Uterus (tissue), 4 donors: ENCODE results near the gene C17orf107. TPM values are rescaled to one million over a fixed set of nuclear protein-coding genes. Genes with fewer than 3 reads are reported as not detected.

Experiments
- DNase-seq, 2 donors: peaks; one replicate each; pipeline ENCODE4 v3.0.0-alpha.2; 2019 to 2020
- H3K27ac ChIP-seq, 2 donors: fragments of 200-600 bp; sonication (generic); 1 replicate in 1 of 2; 2 replicates in 1 of 2; pipeline ENCODE4 v1.5.1; 2016 to 2018
- H3K27me3 ChIP-seq, 2 donors: fragments of 200-600 bp; sonication (generic); one replicate each; pipeline ENCODE4 v1.5.1; 2018 to 2019; ENCODE audit warnings: control low read depth in 1 of 2
- H3K36me3 ChIP-seq, 2 donors: fragments of 200-600 bp; sonication (generic); one replicate each; pipeline ENCODE4 v1.5.1; 2019; ENCODE audit warnings: control low read depth in 1 of 2
- H3K4me1 ChIP-seq, 2 donors: fragments of 200-600 bp; sonication (generic); one replicate each; pipeline ENCODE4 v1.5.1; 2018 to 2019; ENCODE audit warnings: control low read depth in 1 of 2
- H3K4me3 ChIP-seq, 2 donors: fragments of 200-600 bp; sonication (generic); 1 replicate in 1 of 2; 2 replicates in 1 of 2; pipeline ENCODE4 v1.5.1; 2018 to 2019; ENCODE audit warnings: mild to moderate bottlenecking in 1 of 2
- H3K9me3 ChIP-seq, 2 donors: fragments of 200-600 bp; sonication (generic); one replicate each; pipeline ENCODE4 v1.5.1; 2019; ENCODE audit warnings: control low read depth in 1 of 2
- CTCF ChIP-seq, 4 experiments: fragments of 200-600 bp in 2 of 4; fragments of 450-650 bp in 2 of 4; sonication (generic) in 2 of 4; IDR thresholded peaks; one replicate each; pipeline ENCODE4 v1.5.1; 2016 to 2019; ENCODE audit warnings: antibody characterized with exemption in 4 of 4, mild to moderate bottlenecking in 2 of 4, moderate library complexity in 1 of 4
- POLR2A ChIP-seq, 2 donors: fragments of 450-650 bp; IDR thresholded peaks; one replicate each; pipeline ENCODE4 v1.6.1; 2016; ENCODE audit warnings: antibody characterized with exemption in 2 of 2, mild to moderate bottlenecking in 1 of 2, moderate library complexity in 1 of 2
- intact Hi-C: fragments of 100-400 bp; cut with DNase I; formaldehyde crosslinking; loops from one replicate; pipeline ENCODE4 v1.15.1; 2023; ENCODE audit warnings: low total_unique reads
- total RNA-seq, 4 donors: library from RNA; depleted of rRNA in 3 of 4; stranded (reverse); fragments of >200 nt in 3 of 4; gene quantifications; one replicate each; pipeline versions ENCODE4 v1.1.0 to v1.2.4, GENCODE V29; 2014 to 2023
- donor health status: DM: yes; HTN: yes; CAD: no.

C17orf107 gene
- total RNA-seq, 4 donors from 2014 or later: 2.9 to 6.6 (median 3.5) TPM; not detected in 1

DNA sequence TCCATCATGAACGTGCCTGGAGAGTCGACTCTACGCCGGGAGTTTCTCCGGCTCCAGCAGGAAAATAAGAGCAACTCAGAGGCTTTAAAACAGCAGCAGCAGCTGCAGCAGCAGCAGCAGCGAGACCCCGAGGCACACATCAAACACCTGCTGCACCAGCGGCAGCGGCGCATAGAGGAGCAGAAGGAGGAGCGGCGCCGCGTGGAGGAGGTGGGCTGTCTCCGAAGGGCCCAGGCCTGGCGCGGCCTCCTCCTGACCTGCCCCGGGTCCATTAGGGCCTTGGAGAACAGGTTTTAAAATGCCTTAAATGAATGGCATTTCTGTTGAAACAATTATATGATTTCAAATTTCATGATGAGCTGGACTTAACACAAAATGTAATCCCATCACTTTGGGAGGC lies 11.8 kb upstream of the C17orf107 start:
- intact Hi-C loops: no loop called here
- DNase-seq: no peak
- TF ChIP-seq CTCF (IDR thresholded peaks at IDR 0.05) (no peak), POLR2A (IDR thresholded peaks at IDR 0.05) (no peak)
- H3K36me3 ChIP-seq: no peaks in the 10 kb centered on the region
- no peak overlapping the region for H3K27ac ChIP-seq
- no peaks in the 10 kb centered on the region for H3K4me1 ChIP-seq
- H3K4me3 ChIP-seq: no peak overlapping the region
- no peaks in the 10 kb centered on the region for H3K27me3 ChIP-seq
- H3K9me3 ChIP-seq: no peaks in the 10 kb centered on the region

GRCh38 chr17:4891411-4892410 lies 7.6 kb upstream of the C17orf107 start:
- no peak for TF ChIP-seq POLR2A (IDR thresholded peaks at IDR 0.05)
- no peak for TF ChIP-seq CTCF (IDR thresholded peaks at IDR 0.05)
- H3K4me3 ChIP-seq: no peak overlapping the region
- H3K36me3 ChIP-seq: no peaks in the 10 kb centered on the region
- no peaks in the 10 kb centered on the region for H3K4me1 ChIP-seq
- intact Hi-C loops: no loop called here
- H3K9me3 ChIP-seq: no peaks in the 10 kb centered on the region
- DNase-seq: no peak
- H3K27ac ChIP-seq: no peak overlapping the region
- H3K27me3 ChIP-seq: no peaks in the 10 kb centered on the region

- H3K4me3 ChIP-seq: no peak overlapping the region
- no peak for DNase-seq
- H3K27ac ChIP-seq: no peak overlapping the region
- TF ChIP-seq CTCF (IDR thresholded peaks at IDR 0.05) (no peak), POLR2A (IDR thresholded peaks at IDR 0.05) (no peak)
- no peaks in the 10 kb centered on the region for H3K4me1 ChIP-seq
- no peaks in the 10 kb centered on the region for H3K9me3 ChIP-seq
- H3K27me3 ChIP-seq: no peaks in the 10 kb centered on the region
- intact Hi-C loops: no loop called here
- no peaks in the 10 kb centered on the region for H3K36me3 ChIP-seq
Measured at GRCh38 chr17:4892499-4893221, 6.7 kb upstream of the C17orf107 start.

DNA sequence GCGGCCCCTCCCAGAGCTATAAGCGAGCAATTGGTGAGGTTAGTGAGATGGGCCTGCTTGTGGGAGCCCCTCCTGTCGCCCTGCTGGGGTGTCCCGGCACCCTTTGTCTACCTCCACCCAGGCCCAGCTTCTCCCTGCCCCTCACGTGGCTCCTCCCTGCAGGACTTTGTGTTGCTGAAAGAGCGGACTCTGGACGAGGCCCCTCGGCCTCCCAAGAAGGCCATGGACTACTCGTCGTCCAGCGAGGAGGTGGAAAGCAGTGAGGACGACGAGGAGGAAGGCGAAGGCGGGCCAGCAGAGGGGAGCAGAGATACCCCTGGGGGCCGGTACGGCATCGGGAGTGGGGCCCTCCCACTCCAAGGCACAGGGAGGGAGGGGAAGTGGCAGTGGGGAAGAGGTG lies 6.1 kb upstream of the C17orf107 start:
- no peak for DNase-seq
- intact Hi-C loops: no loop called here
- Histone ChIP-seq H3K4me1 (no peaks in the 10 kb centered on the region), H3K27me3 (no peaks in the 10 kb centered on the region), H3K9me3 (no peaks in the 10 kb centered on the region), H3K4me3 (no peak overlapping the region), H3K36me3 (no peaks in the 10 kb centered on the region), H3K27ac (no peak overlapping the region)
- TF ChIP-seq POLR2A (IDR thresholded peaks at IDR 0.05): no peak

DNA sequence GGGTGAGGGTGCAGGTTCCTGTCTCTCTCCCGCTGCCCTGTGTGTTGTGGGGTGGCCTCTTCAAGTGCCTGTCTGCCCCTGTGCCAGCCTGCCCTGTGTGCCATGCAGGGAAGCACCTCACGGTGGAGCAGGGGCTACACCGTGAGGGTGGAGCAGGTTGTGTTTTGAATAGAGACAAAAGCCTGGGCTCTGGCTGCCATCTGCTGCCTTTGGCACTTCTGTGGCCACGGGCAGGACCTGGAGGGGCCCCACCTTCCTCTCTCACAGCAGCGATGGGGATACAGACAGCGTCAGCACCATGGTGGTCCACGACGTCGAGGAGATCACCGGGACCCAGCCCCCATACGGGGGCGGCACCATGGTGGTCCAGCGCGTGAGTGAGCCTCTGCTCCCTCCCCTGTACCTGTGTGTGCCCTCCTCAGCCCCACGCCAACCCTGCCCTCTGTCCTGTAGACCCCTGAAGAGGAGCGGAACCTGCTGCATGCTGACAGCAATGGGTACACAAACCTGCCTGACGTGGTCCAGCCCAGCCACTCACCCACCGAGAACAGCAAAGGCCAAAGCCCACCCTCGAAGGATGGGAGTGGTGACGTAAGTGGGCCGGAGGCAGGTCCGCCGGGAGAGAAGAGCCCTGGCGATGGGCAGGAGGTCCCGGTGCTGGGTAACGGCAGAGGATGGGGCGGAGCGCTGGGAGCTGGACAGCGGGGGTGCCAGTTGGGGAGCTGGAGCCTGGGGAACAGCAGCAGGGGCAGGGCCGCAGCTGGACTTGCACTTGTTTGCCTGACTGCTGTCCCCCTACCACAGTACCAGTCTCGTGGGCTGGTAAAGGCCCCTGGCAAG lies 5.4 kb upstream of the C17orf107 start:
- Histone ChIP-seq H3K4me1 (no peaks in the 10 kb centered on the region), H3K4me3 (no peak overlapping the region), H3K9me3 (no peaks in the 10 kb centered on the region), H3K27me3 (no peaks in the 10 kb centered on the region), H3K27ac (no peak overlapping the region), H3K36me3 (no peaks in the 10 kb centered on the region)
- no peak for DNase-seq
- intact Hi-C loops: no loop called here
- no peak for TF ChIP-seq POLR2A (IDR thresholded peaks at IDR 0.05)
- no peak for TF ChIP-seq CTCF (IDR thresholded peaks at IDR 0.05)
